Calu3 (cell line): ENCODE results near the gene NHSL2. TPM values are rescaled to one million over a fixed set of nuclear protein-coding genes. Genes with fewer than 3 reads are reported as not detected.

Source experiments
- BruUV-seq: library from RNA; stranded (reverse); fragments of 400-500 nt; replicated peaks from 2 replicates; lab custom pipeline; 2021; lab: Mats Ljungman, UMichigan
- CTCF ChIA-PET: fragments of 300-600 bp; sonication (Branson Sonifier 250); formaldehyde crosslinking; loops from one replicate; lab custom pipeline; 2022; ENCODE audit warnings: antibody characterized with exemption; lab: Charles Lee
- DNase-seq: peaks from one replicate; pipeline ENCODE4 v3.0.0; 2022
- H3K27ac Mint-ChIP-seq: one replicate; pipeline ENCODE4 v1.8.0; 2022; ENCODE audit warnings: mixed read lengths; ENCODE audit not compliant: unreplicated experiment
- H3K27me3 Mint-ChIP-seq: one replicate; pipeline ENCODE4 v1.8.0; 2022; ENCODE audit warnings: mixed read lengths; ENCODE audit not compliant: unreplicated experiment
- H3K36me3 Mint-ChIP-seq: one replicate; pipeline ENCODE4 v1.8.0; 2022; ENCODE audit warnings: mild to moderate bottlenecking, moderate library complexity, mixed read lengths; ENCODE audit not compliant: insufficient read depth, unreplicated experiment
- H3K4me1 Mint-ChIP-seq: one replicate; pipeline ENCODE4 v1.8.0; 2022; ENCODE audit warnings: mild to moderate bottlenecking, low read depth, mixed read lengths; ENCODE audit not compliant: unreplicated experiment
- H3K4me3 Mint-ChIP-seq: one replicate; pipeline ENCODE4 v1.8.0; 2022; ENCODE audit warnings: mild to moderate bottlenecking, low read depth, moderate library complexity, mixed read lengths; ENCODE audit not compliant: unreplicated experiment
- H3K9me3 Mint-ChIP-seq: one replicate; pipeline ENCODE4 v1.8.0; 2022; ENCODE audit warnings: low read depth, mixed read lengths; ENCODE audit not compliant: unreplicated experiment
- CTCF ChIP-seq: fragments of 200-600 bp; IDR thresholded peaks from one replicate; pipeline ENCODE4 v1.8.0; 2022; ENCODE audit warnings: antibody characterized with exemption; ENCODE audit not compliant: unreplicated experiment
- intact Hi-C: fragments of 100-400 bp; cut with micrococcal nuclease; formaldehyde crosslinking; loops from one replicate; pipeline ENCODE4 v1.10.0; 2022; ENCODE audit not compliant: unreplicated experiment
- total RNA-seq: library from RNA; stranded (reverse); gene quantifications from 2 replicates; pipeline ENCODE4 v1.2.3, GENCODE V29; 2022

The NHSL2 gene
- total RNA-seq, 1 experiment from 2014 or later, result 0.09 TPM

- TF ChIP-seq CTCF, result no peak
- no peaks in the 10 kb centered on the region for H3K36me3 Mint-ChIP-seq
- H3K9me3 Mint-ChIP-seq, result no peaks in the 10 kb centered on the region
- no peaks in the 10 kb centered on the region for H3K4me1 Mint-ChIP-seq
- CTCF ChIA-PET, result no interaction called here
- intact Hi-C loops, result no loop called here
- no peak for DNase-seq
- peaks cover 62% of the 10 kb centered on the region for H3K27me3 Mint-ChIP-seq
- H3K27ac Mint-ChIP-seq, result no peak overlapping the region
- BruUV-seq, result no TSS peak
- H3K4me3 Mint-ChIP-seq, result no peak overlapping the region
Observed at GRCh38 chrX:72042852-72043248, 132.2 kb downstream of the NHSL2 start.

- BruUV-seq, result no TSS peak
- peaks cover 3% of the 10 kb centered on the region for H3K4me1 Mint-ChIP-seq
- H3K36me3 Mint-ChIP-seq, result no peaks in the 10 kb centered on the region
- CTCF ChIA-PET, result no interaction called here
- intact Hi-C loops, result no loop called here
- H3K27me3 Mint-ChIP-seq, result peaks cover 67% of the 10 kb centered on the region
- no peak for DNase-seq
- no peak overlapping the region for H3K27ac Mint-ChIP-seq
- H3K9me3 Mint-ChIP-seq, result no peaks in the 10 kb centered on the region
- no peak for TF ChIP-seq CTCF
- no peak overlapping the region for H3K4me3 Mint-ChIP-seq
Observed at GRCh38 chrX:72043636-72044035, 133.0 kb downstream of the NHSL2 start.

GRCh38 chrX:72045141-72045540, 134.5 kb downstream of the NHSL2 start:
- H3K36me3 Mint-ChIP-seq, result no peaks in the 10 kb centered on the region
- H3K9me3 Mint-ChIP-seq, result no peaks in the 10 kb centered on the region
- CTCF ChIA-PET, result no interaction called here
- H3K4me3 Mint-ChIP-seq, result no peak overlapping the region
- no peak for TF ChIP-seq CTCF
- H3K27ac Mint-ChIP-seq, result no peak overlapping the region
- no TSS peak for BruUV-seq
- H3K4me1 Mint-ChIP-seq, result peaks cover 8% of the 10 kb centered on the region
- H3K27me3 Mint-ChIP-seq, result peaks cover 67% of the 10 kb centered on the region
- intact Hi-C loops, result no loop called here
- no peak for DNase-seq

- Mint-ChIP-seq H3K27ac (no peak overlapping the region), H3K4me1 (peaks cover 8% of the 10 kb centered on the region), H3K9me3 (no peaks in the 10 kb centered on the region), H3K4me3 (no peak overlapping the region), H3K27me3 (peaks cover 65% of the 10 kb centered on the region), H3K36me3 (no peaks in the 10 kb centered on the region)
- intact Hi-C loops, result no loop called here
- TF ChIP-seq CTCF, result no peak
- CTCF ChIA-PET, result no interaction called here
- no peak for DNase-seq
- no TSS peak for BruUV-seq
Observed at GRCh38 chrX:72045552-72046277, 135.1 kb downstream of the NHSL2 start.
